ENCODE measurements around the gene DIO1.

DNA sequence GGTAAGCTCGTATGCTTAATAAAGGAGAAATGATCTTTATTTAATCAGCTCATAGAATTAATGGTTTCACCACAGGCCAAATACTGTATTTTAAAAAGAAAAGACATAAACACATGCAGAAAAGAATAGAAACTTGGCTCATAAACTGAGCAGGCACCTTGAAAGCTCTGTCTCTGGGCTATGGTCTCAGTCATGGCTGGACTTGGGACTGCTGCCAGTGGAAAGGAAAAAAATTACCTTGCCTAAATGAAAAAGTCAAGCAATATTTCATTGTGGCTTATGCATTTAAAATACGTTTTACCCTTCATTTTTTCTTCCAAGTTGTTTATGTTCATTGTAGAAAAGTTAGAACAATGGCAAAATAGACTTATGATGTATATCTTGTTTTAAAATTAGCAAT, 60.1 kb downstream of the DIO1 start:
- TF ChIP-seq YY1 (IDR thresholded peaks at IDR 0.05; ENCODE audit: insufficient read depth, insufficient read length) (no peak), ZNF274 (IDR thresholded peaks at IDR 0.05; ENCODE audit: low read depth, low read length) (no peak), SUZ12 (IDR thresholded peaks at IDR 0.05; ENCODE audit: extremely low read depth, insufficient read depth, insufficient read length) (no peak)

Data from NT2/D1 (cell line).